GM21786 (cell line): Measurements from ENCODE around the gene ZNF451.

Experiments
- ATAC-seq: cut with Tn5 transposase; IDR thresholded peaks from one replicate; pipeline ENCODE4 v1.9.1; 2021; ENCODE audit not compliant: unreplicated experiment

Gene ZNF451

GRCh38 chr6:57198926-57199636, 109.1 kb downstream of the ZNF451 start:
- ATAC-seq: no peak

GRCh38 chr6:57201718-57202117, 111.7 kb downstream of the ZNF451 start:
- no peak for ATAC-seq

- no peak for ATAC-seq
Observed at GRCh38 chr6:57205550-57206328, 115.8 kb downstream of the ZNF451 start.

- ATAC-seq: no peak
Observed at GRCh38 chr6:57207141-57207540, 117.2 kb downstream of the ZNF451 start.

GRCh38 chr6:57207872-57208271, 117.9 kb downstream of the ZNF451 start:
- no peak for ATAC-seq

GRCh38 chr6:57209030-57209429, 119.0 kb downstream of the ZNF451 start:
- ATAC-seq: no peak

GRCh38 chr6:57210060-57210459, 120.1 kb downstream of the ZNF451 start:
- no peak for ATAC-seq

GRCh38 chr6:57215260-57215659, 125.3 kb downstream of the ZNF451 start:
- no peak for ATAC-seq

- no peak for ATAC-seq
Observed at GRCh38 chr6:57216235-57217101, 126.5 kb downstream of the ZNF451 start.

- no peak for ATAC-seq
Observed at GRCh38 chr6:57217270-57217669, 127.3 kb downstream of the ZNF451 start.
